ENCODE data around the gene DPF3.

DPF3 gene

GRCh38 chr14:72740966-72741825, 152.7 kb downstream of the DPF3 start:
- H3K4me3 ChIP-seq (ENCODE audit: insufficient read depth, low read depth, low read length): no peak overlapping the region
- H3K27me3 ChIP-seq (ENCODE audit: control insufficient read depth, insufficient read depth, low read length, poor library complexity, severe bottlenecking): no peaks in the 10 kb centered on the region
- H3K9me3 ChIP-seq (ENCODE audit: control insufficient read depth, low read length): no peaks in the 10 kb centered on the region
- H3K4me1 ChIP-seq (ENCODE audit: control insufficient read depth, insufficient read depth, low read length): peaks cover 9% of the 10 kb centered on the region
- H3K36me3 ChIP-seq (ENCODE audit: control insufficient read depth, insufficient read depth, low read length): no peaks in the 10 kb centered on the region
- no peak overlapping the region for H3K27ac ChIP-seq (ENCODE audit: insufficient read depth, low read depth, low read length, poor library complexity, severe bottlenecking)
- WGBS, 2 experiments: 92 to 94% methylated on average over 10 of the region's 10 CpGs

GRCh38 chr14:72740504-72740961, 153.4 kb downstream of the DPF3 start:
- H3K4me3 ChIP-seq (ENCODE audit: insufficient read depth, low read depth, low read length): no peak overlapping the region
- no peak overlapping the region for H3K27ac ChIP-seq (ENCODE audit: insufficient read depth, low read depth, low read length, poor library complexity, severe bottlenecking)
- H3K36me3 ChIP-seq (ENCODE audit: control insufficient read depth, insufficient read depth, low read length): no peaks in the 10 kb centered on the region
- H3K4me1 ChIP-seq (ENCODE audit: control insufficient read depth, insufficient read depth, low read length): peaks cover 9% of the 10 kb centered on the region
- WGBS, 2 experiments: 93 to 95% methylated on average over 4 of the region's 4 CpGs
- H3K27me3 ChIP-seq (ENCODE audit: control insufficient read depth, insufficient read depth, low read length, poor library complexity, severe bottlenecking): no peaks in the 10 kb centered on the region
- H3K9me3 ChIP-seq (ENCODE audit: control insufficient read depth, low read length): no peaks in the 10 kb centered on the region

GRCh38 chr14:72739446-72740405, 154.2 kb downstream of the DPF3 start:
- no peaks in the 10 kb centered on the region for H3K27me3 ChIP-seq (ENCODE audit: control insufficient read depth, insufficient read depth, low read length, poor library complexity, severe bottlenecking)
- WGBS, 2 experiments: 90 to 92% methylated on average over 14 of the region's 14 CpGs
- H3K9me3 ChIP-seq (ENCODE audit: control insufficient read depth, low read length): no peaks in the 10 kb centered on the region

DNA sequence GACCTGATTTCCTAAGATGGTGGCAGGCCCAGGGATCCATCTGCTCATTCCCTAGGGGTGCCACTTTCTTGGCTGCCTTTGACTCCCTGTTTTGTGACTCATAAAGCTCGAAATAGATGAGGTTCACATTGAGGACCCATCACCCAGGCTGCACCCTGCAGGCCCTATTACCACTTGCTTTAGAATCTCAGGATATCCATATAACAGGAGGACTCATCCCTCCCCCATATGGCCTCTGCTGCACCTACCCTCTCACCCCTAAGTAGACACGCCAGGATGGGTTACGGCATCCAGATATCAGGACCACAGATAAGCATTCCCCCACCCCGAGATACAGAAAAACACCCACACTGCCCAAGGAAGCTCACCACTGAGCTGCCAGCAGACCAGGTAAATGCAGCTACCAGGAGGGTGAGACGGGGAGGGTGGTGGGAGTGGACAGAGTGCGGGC, 155.7 kb downstream of the DPF3 start:
- 94 to 97% methylated on average over 6 of the region's 6 CpGs for WGBS, 2 experiments
- Histone ChIP-seq H3K4me3 (ENCODE audit: insufficient read depth, low read depth, low read length) (no peak overlapping the region), H3K9me3 (ENCODE audit: control insufficient read depth, low read length) (no peaks in the 10 kb centered on the region)

More at GRCh38 chr14:72739446-72740405, 154.2 kb downstream of the DPF3 start:
- Histone ChIP-seq H3K36me3 (ENCODE audit: control insufficient read depth, insufficient read depth, low read length) (no peaks in the 10 kb centered on the region), H3K27ac (ENCODE audit: insufficient read depth, low read depth, low read length, poor library complexity, severe bottlenecking) (no peak overlapping the region), H3K4me1 (ENCODE audit: control insufficient read depth, insufficient read depth, low read length) (peaks cover 9% of the 10 kb centered on the region), H3K4me3 (ENCODE audit: insufficient read depth, low read depth, low read length) (no peak overlapping the region)

DNA sequence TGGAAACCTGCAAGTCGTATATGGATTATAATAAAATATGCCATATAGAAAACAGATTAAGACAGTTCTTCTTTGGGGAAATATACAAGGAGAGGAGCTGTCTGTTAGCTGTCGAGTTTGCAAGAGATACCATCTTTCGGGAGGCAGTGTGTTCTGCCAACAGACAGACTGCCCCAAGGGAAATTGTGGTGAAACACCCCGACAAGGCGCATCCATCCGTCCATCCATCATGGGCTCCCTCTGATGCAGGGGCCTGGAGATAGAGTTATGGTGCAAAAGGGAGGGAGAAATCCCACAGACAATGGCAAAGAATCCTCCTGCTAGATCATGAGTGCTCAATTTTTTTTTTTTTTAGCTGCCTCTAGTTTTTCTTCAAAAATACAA, 156.3 kb downstream of the DPF3 start:
- Histone ChIP-seq H3K4me1 (ENCODE audit: control insufficient read depth, insufficient read depth, low read length) (peaks cover 8% of the 10 kb centered on the region), H3K4me3 (ENCODE audit: insufficient read depth, low read depth, low read length) (no peak overlapping the region), H3K36me3 (ENCODE audit: control insufficient read depth, insufficient read depth, low read length) (no peaks in the 10 kb centered on the region), H3K27me3 (ENCODE audit: control insufficient read depth, insufficient read depth, low read length, poor library complexity, severe bottlenecking) (no peaks in the 10 kb centered on the region), H3K27ac (ENCODE audit: insufficient read depth, low read depth, low read length, poor library complexity, severe bottlenecking) (no peak overlapping the region), H3K9me3 (ENCODE audit: control insufficient read depth, low read length) (no peaks in the 10 kb centered on the region)
- 93% methylated on average over 5 of the region's 6 CpGs for whole genome bisulfite sequencing, 2 experiments

More for the DNA sequence above, 155.7 kb downstream of the DPF3 start:
- H3K4me1 ChIP-seq (ENCODE audit: control insufficient read depth, insufficient read depth, low read length): peaks cover 9% of the 10 kb centered on the region
- no peaks in the 10 kb centered on the region for H3K27me3 ChIP-seq (ENCODE audit: control insufficient read depth, insufficient read depth, low read length, poor library complexity, severe bottlenecking)
- no peak overlapping the region for H3K27ac ChIP-seq (ENCODE audit: insufficient read depth, low read depth, low read length, poor library complexity, severe bottlenecking)
- no peaks in the 10 kb centered on the region for H3K36me3 ChIP-seq (ENCODE audit: control insufficient read depth, insufficient read depth, low read length)

DNA sequence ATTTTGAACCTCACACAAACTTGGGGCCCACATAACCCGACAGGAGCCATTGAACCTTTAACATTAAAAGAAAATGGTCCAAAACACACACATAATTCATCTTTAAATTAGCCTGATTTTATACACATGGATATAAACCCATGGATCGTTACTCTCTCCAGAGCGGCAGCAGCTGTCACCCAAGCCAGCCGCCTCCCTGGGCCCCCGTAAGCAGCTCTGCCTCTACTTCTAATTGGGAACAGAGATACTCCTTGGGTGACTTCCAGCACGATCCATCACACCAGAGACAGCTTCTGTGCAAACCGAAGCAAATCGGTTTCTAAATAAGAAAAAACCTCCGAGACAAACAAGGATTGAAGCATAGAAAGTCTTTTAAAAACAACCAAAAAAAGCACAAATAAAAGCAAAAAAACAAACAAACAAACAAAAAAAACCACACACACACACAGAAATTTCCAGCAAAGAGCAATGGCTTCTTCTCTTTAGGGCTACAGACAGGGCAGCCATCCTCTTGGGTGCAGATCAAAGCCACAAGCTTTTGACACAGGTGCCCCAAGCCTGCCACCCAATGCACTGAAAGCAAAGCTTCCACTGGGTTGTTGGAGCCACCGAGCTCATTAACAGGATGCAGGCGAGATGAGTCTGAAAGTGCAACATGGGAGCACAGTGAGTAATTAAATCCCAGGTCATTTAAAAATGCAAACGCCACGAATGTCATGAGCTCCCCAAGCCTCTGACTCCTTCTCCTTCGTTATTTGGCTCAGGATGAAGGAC, 156.9 kb downstream of the DPF3 start:
- Histone ChIP-seq H3K27ac (ENCODE audit: insufficient read depth, low read depth, low read length, poor library complexity, severe bottlenecking) (no peak overlapping the region), H3K9me3 (ENCODE audit: control insufficient read depth, low read length) (no peaks in the 10 kb centered on the region), H3K4me3 (ENCODE audit: insufficient read depth, low read depth, low read length) (no peak overlapping the region), H3K4me1 (ENCODE audit: control insufficient read depth, insufficient read depth, low read length) (peaks cover 2% of the 10 kb centered on the region), H3K36me3 (ENCODE audit: control insufficient read depth, insufficient read depth, low read length) (no peaks in the 10 kb centered on the region), H3K27me3 (ENCODE audit: control insufficient read depth, insufficient read depth, low read length, poor library complexity, severe bottlenecking) (no peaks in the 10 kb centered on the region)
- 88 to 89% methylated on average over 14 of the region's 14 CpGs for WGBS, 2 experiments

DNA sequence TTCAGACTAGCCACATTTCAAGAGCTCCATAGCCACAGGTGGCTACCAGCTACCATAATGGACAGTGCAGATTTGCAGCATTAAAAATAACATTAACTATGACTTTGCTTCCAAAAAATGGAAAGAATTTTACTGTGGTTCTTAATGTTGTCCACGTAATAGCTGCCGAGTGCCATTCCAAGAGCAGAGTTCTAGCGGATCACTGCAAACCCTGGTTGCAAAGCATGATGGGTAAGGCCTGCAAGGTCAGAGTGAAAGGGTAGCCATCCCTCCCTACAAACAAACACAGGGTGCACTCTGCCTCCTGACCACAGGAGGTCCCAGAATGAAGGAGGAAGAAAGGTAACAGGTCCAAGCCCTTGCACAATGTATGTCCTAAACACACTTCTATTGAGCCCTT, 157.6 kb downstream of the DPF3 start:
- no peak overlapping the region for H3K27ac ChIP-seq (ENCODE audit: insufficient read depth, low read depth, low read length, poor library complexity, severe bottlenecking)
- H3K9me3 ChIP-seq (ENCODE audit: control insufficient read depth, low read length): no peaks in the 10 kb centered on the region
- WGBS, 2 experiments: 93 to 100% methylated on average over 3 of the region's 3 CpGs

GRCh38 chr14:72732022-72732780, 161.7 kb downstream of the DPF3 start:
- Histone ChIP-seq H3K36me3 (ENCODE audit: control insufficient read depth, insufficient read depth, low read length) (no peaks in the 10 kb centered on the region), H3K27me3 (ENCODE audit: control insufficient read depth, insufficient read depth, low read length, poor library complexity, severe bottlenecking) (no peaks in the 10 kb centered on the region), H3K27ac (ENCODE audit: insufficient read depth, low read depth, low read length, poor library complexity, severe bottlenecking) (no peak overlapping the region), H3K4me1 (ENCODE audit: control insufficient read depth, insufficient read depth, low read length) (no peaks in the 10 kb centered on the region), H3K9me3 (ENCODE audit: control insufficient read depth, low read length) (no peaks in the 10 kb centered on the region), H3K4me3 (ENCODE audit: insufficient read depth, low read depth, low read length) (no peak overlapping the region)
- 88 to 90% methylated on average over 16 of the region's 16 CpGs for WGBS, 2 experiments

More for the DNA sequence above, 157.6 kb downstream of the DPF3 start:
- Histone ChIP-seq H3K4me1 (ENCODE audit: control insufficient read depth, insufficient read depth, low read length) (no peaks in the 10 kb centered on the region), H3K36me3 (ENCODE audit: control insufficient read depth, insufficient read depth, low read length) (no peaks in the 10 kb centered on the region), H3K4me3 (ENCODE audit: insufficient read depth, low read depth, low read length) (no peak overlapping the region), H3K27me3 (ENCODE audit: control insufficient read depth, insufficient read depth, low read length, poor library complexity, severe bottlenecking) (no peaks in the 10 kb centered on the region)

Measured in ectodermal cell (in vitro differentiated cells).